HG03439 (cell line): ENCODE measurements around the gene UBE2R2.
"Not testable (repeated sequence)": the region's sequence is repeated elsewhere in the genome, so short reads cannot be mapped to it uniquely, and the experiment has no call there.

ENCODE experiments used
- ATAC-seq: cut with Tn5 transposase; IDR thresholded peaks from one replicate; pipeline ENCODE4 v1.9.1; 2021; ENCODE audit warnings: mild to moderate bottlenecking, moderate library complexity; ENCODE audit not compliant: unreplicated experiment

Gene UBE2R2

GRCh38 chr9:33837138-33837537, 20.2 kb downstream of the UBE2R2 start:
- ATAC-seq = no peak

GRCh38 chr9:33840381-33840780, 23.4 kb downstream of the UBE2R2 start:
- ATAC-seq = no peak

GRCh38 chr9:33843312-33843961, 26.5 kb downstream of the UBE2R2 start:
- no peak for ATAC-seq

GRCh38 chr9:33846231-33846630, 29.3 kb downstream of the UBE2R2 start:
- ATAC-seq = no peak

- ATAC-seq = not testable (repeated sequence)
Measured at GRCh38 chr9:33847894-33848205, 30.9 kb downstream of the UBE2R2 start.

GRCh38 chr9:33850267-33850629, 33.3 kb downstream of the UBE2R2 start:
- no peak for ATAC-seq

GRCh38 chr9:33850677-33851076, 33.7 kb downstream of the UBE2R2 start:
- no peak for ATAC-seq

- ATAC-seq = no peak
Measured at GRCh38 chr9:33851301-33851700, 34.3 kb downstream of the UBE2R2 start.

- ATAC-seq = no peak
Measured at GRCh38 chr9:33852216-33852826, 35.4 kb downstream of the UBE2R2 start.

- ATAC-seq = no peak
Measured at GRCh38 chr9:33856247-33856646, 39.3 kb downstream of the UBE2R2 start.

GRCh38 chr9:33858423-33858822, 41.5 kb downstream of the UBE2R2 start:
- ATAC-seq = no peak

GRCh38 chr9:33860200-33860871, 43.4 kb downstream of the UBE2R2 start:
- no peak for ATAC-seq

GRCh38 chr9:33861917-33862453, 45.0 kb downstream of the UBE2R2 start:
- no peak for ATAC-seq

- not testable (repeated sequence) for ATAC-seq
Measured at GRCh38 chr9:33863027-33863426, 46.1 kb downstream of the UBE2R2 start.

- no peak for ATAC-seq
Measured at GRCh38 chr9:33867747-33868439, 50.9 kb downstream of the UBE2R2 start.

GRCh38 chr9:33868440-33868973, 51.5 kb downstream of the UBE2R2 start:
- ATAC-seq = no peak

GRCh38 chr9:33869243-33869642, 52.3 kb downstream of the UBE2R2 start:
- ATAC-seq = not testable (repeated sequence)

GRCh38 chr9:33877727-33878489, 60.9 kb downstream of the UBE2R2 start:
- no peak for ATAC-seq

GRCh38 chr9:33878691-33879366, 61.9 kb downstream of the UBE2R2 start:
- ATAC-seq = no peak
